DMS 273 treated with DMSO at 0.1 percent for 48 hours (cell line): Measurements from ENCODE around the gene TRIM37.
"Not testable (repeated sequence)": the region's sequence is repeated elsewhere in the genome, so short reads cannot be mapped to it uniquely, and the experiment has no call there.

Experiments
- DNase-seq: peaks from one replicate; lab custom pipeline; 2025; lab: John Stamatoyannopoulos, UW

Gene TRIM37

DNA sequence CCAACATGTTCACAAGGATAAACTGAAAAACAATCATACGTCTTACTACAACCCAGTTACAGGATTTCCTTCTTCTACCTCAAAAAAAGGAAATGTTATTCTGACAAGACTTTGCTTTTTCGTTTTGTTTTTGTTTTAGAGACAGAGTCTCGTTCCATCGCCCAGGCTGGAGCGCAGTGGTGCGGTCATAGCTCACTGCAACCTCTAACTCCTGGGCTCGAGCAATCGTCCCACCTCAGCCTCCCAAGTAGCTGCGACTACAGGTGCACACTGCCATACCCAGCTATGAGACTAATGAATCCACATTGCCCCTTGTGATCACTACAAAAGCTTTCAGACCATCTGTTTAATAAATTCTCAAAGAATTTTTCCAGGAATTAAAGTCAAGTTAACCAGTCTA lies 8.8 kb upstream of the TRIM37 start:
- no peak for DNase-seq

DNA sequence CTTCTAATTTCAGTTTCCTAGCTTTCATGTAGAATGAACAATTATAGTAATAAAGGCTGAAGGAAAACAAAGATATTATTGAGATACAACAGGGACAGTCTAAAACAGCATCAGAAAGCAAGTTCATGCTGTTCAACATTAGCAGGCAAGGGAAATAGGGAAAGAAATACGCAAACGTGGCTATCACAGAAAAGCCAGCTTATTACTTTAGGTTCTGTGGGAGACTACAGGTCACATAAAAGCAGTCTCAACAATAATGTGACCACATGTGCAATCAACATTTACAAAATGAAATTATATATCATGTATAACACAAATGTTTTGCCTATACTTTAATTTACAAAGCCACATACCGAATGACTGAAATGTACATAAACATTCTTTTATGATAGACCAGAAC lies 4.9 kb upstream of the TRIM37 start:
- no peak for DNase-seq

DNA sequence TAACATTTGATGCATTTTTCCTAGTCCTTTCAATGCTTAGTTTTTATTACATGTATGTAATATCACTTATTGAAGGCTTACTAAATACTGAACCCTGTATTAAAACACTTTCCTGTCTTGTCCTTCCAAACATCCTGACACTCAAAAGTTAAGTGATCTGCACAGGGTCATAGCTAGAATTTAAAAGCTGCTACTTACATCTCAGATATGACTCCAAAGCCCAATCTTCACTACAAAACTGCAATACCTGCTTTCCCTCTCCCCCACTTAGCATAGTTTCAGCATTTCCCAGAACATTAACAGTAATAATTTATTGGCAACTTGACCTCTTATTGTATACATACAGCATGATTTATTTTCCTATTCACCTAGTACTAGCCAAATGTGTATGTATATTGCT lies 4.3 kb upstream of the TRIM37 start:
- DNase-seq: no peak

DNA sequence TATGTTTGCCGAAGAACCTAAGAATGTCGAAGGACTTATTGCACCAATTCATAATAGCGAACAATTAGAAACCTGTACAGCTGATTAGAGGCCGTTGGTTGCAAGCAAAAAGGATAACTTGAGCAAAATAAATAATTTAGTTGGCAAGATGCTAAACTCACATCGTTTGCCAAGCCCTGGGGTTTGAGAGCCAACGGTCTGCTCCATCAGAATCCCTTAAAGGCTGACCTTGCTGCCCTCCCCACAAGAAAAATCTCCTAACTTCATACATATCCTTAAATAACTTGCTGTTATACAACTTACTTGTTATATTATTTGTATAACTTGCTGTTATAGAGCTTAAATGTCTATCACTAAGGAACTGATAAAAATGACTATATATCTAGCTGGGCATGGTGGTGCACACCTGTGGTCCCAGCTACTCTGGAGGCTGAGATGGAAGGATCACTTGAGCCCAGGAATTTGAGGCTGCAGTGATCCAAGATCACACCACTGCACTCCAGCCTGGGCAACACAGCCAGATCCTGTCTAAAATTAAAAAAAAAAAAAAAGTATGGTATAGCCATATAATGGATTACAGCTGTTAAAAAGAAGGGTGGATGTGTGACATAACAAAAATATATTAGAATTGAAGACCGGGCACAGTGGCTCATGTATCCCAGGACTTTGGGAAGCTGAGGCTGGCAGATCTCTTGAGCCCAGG lies 1.9 kb upstream of the TRIM37 start:
- no peak for DNase-seq

DNA sequence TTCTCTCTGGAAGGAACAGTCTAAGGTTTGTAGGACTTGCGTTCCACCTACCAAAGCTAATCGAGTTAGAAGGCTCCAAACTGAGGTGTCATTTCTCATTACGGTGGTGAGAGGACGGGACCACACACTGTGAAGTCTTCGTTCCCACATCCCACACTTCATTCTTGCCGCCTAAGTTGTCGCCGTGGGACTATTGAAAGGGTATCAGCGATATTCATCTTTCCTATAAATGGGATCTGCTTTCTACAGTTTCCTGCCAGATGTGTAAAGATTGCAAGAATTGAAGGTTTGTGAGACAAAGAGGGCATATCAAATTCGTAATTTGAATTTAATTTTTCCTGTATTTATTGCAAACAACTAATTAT lies 608 bp upstream of the TRIM37 start:
- DNase-seq: no peak

DNA sequence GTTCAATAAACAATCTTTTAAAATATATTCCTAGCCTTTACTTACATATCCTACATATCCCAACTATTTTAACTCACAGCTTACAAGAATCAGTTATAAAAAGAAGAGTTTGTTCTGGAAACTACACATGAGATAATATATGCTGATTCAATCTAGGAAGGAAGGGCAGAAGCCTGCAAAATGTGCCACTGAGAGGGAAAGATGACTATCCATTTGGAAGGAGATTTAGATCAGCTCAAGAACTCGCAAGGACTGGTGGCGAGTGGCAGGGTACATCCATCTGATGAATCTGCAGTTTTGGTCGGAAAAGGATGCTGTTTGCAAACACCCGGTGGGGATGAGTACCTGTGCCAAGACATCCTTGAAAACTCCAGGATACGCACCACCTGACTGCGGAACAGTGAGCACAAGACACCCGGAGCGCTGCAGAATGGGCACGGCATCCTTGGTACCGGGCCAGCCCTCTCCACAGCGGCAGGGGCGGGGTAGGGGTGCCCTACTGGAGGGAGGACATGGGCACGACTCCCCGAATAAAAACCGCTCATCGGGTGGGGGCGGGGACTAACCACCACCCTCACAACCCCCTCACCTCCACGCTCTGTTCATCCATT lies 723 bp downstream of the TRIM37 start:
- peak; percentile 5 for DNase-seq

DNA sequence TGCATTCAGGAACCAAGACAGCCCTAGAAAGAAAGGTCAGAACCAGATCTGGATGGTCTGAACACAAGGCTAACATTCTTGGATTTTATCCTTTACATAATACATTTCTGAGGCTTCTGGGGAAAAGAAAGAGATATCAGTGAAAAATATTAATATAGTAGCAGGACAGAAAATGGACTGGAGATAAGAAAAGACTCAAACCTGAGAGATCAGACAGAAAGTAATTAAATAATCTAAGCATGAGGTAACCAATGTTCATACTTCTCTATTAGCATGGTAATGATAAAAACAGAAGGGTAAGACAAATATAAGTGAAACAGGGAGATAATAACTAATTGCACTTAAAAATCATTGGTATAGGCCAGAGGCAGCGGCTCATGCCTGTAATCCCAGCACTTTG lies 5.5 kb downstream of the TRIM37 start:
- DNase-seq: no peak

DNA sequence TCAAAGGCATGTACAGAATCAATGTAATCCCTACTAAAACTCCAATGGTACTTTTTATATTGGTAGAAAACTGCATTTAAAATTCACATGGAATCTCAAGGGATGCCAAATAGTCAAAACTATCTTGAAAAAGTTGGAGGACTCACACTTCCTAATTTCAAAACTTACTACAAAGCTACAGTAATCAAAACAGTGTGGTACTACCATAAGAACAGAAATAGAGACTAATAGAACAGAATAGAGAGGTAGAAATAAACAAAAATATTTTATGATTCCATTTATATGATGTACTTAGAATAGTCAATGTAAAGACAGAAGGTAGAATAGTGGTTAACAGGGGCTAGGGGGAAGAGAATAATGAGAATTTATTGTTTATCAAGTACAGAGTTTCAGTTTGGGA lies 8.8 kb downstream of the TRIM37 start:
- no peak for DNase-seq

DNA sequence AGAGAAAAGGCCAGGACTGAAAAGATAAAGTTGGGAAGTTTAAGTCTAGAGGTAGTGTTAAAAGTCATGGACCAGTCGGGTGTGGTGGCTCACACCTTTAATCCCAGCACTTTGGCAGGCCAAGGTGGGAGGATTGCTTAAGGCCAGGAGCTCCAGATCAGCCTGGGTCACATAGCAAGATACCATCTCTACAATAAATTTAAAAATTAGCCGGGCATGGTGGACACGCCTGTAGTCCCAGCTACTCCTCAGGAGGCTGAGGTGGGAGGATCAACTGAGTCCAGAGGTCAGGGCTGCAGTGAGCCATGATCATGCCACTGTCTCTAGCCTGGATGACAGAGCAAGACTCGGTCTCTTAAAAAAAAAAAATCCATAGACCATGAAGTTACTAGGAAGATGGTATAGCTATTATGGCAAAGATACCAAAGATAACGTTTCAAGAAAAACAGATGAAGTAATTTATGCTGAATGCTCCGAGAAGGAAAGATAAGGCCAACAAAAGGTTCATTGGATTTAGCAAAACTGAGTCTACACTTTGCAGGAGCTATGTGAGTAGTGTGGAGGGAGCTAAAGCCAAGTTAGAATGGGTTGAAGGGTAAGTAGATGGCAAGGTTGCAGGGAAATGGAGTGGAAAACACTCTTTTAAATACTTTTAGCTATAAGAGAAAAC lies 11.7 kb downstream of the TRIM37 start:
- no peak for DNase-seq

DNA sequence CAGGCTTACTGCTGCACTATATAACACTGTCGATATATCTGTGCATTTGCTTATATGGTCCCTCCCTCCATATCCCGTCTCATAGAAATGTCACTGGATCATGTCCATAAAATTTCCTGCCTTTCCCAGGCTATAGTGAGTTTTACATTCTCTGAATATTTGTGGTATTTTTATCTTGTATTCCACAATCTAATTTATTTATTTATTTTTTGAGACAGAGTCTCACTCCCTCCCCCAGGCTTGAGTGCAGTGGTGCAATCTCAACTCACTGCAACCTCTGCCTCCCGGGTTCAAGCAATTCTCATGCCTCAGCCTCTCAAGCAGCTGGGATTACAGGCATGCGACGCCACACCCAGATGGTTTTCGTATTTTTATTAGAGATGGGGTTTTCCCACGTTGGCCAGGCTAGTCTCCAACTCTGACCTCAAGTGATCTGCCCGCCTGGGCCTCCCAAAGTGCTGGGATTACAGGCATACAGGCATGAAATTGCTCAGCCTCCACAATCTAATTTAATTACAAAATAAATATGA lies 12.9 kb downstream of the TRIM37 start:
- no peak for DNase-seq

DNA sequence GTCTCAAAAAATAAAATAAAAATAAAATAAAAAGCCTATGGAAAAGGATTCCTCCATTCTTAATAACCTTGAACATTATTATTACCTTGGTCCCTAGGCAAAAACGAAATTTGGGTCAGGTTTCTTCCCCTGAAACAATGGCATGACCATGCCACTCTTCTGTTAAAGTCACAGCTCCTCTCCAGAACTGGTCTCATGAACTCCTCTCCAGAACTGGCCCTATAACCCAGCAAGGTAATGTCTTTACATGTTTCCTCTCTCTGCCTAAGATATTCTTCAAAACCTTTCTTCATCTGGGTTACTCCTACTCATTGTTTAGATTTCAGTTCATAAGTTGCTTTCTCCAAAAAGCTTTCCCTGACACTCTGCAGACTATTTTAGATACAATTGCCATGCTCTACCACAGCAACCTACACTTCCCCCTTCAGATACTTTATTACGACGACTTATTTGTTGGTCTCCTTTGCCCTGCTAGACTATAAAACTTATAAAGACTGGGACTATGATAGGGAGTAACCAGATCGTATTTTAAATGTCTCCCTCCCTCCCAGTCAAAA lies 13.5 kb downstream of the TRIM37 start:
- DNase-seq: no peak

DNA sequence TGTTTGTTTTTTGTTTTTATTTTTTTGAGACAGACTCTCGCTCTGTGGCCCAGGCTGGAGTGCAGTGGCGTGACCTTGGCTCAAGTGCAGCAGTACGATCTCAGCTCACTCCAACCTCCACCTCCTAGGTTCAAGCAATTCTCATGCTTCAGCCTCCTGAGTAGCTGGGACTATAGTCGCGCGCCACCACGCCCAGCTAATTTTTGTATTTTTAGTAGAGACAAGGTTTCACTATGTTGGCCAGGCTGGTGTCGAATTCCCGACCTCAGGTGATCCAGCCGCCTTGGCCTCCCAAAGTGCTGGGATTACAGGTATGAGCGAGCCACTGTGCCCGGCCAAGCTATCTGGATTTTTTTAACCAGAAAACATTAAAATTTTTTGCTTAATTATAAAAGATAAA lies 16.1 kb downstream of the TRIM37 start:
- not testable (repeated sequence) for DNase-seq

DNA sequence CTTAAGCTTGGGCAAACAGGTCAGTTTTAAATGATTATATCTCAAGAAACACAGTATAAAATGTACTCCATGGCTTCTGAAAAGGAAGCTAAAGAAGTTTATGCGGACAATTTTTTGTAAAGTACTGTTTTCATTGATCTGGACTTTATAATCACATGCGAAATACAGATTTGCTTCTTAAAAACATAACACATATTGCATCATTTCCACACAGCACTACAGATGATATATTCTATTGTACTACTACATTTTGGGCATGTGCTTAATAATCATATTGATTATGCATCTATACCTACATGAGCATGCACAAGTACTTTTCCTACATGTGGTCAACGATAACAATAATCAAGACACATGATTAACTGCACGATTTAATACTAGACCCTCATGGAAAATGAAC lies 22.5 kb downstream of the TRIM37 start:
- DNase-seq: no peak

DNA sequence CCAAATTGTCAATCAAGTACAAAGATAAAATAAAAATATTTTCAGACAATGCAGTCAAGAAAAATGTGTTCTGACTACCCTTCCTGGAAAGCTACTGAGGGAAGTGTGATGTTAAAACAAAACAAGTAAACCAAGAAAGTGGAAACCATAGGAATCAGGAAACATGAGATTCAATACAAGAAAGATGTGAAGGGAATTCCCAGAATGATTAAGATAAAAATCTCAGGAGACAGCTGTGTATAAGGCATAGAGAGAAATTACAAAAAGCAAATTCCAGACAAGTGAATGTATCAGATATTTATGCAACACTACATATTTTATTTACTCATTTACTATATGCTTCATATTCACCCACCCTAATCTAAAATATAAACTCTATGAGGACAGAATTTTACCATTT lies 32.2 kb downstream of the TRIM37 start:
- DNase-seq: no peak

DNA sequence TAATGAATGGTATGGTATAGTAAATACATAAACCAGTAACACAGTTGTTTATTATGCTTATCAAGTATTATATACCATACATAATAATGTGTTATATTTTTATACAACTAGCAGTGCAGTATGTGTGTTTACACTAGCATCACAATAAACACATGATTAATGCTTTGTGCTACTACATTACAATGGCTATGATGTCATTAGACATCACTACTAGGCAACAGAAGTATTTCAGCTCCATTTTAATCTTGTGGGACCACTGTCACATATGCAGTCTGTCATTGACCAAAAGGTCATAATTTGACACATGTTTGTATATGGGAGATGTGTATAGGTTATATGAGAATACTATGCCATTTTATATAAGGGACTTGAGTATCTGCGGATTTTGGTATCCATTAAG lies 32.7 kb downstream of the TRIM37 start:
- DNase-seq: no peak

DNA sequence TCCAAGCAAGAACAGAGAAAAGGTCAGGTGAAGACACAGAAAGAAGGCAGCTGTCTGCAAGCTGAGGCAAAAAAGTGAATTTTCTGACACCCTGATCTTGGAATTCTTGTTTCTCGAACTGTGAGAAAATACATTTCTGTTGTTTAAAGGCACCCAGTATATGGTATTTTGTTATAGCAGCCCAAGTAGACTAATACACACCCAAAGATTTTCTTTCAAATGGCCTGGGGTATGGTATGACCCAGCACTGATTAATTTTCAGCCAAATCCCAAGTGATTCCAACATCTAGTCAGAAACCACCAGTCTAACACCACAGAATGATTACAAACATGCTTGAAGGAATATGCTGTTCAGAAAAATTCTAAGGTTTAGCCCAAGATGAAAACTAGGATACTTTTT lies 36.8 kb downstream of the TRIM37 start:
- DNase-seq: no peak

DNA sequence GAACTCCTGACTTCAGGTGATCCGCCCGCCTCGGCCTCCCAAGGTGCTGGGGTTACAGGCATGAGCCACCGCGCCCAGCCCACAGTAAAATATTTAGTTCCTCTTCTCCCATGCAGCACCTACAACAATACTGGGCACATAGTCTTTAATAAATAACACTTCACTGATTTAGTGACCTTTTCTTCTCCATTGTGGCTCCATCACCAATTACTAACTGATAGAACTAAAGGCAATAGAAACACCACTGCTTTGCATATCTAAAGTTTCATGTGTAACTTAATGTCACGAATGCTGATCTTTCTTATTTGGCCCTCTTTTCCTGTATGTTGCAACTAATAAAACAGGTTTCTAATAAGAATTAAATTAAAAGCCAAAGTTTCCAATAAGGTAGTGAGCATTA lies 38.9 kb downstream of the TRIM37 start:
- DNase-seq: no peak

DNA sequence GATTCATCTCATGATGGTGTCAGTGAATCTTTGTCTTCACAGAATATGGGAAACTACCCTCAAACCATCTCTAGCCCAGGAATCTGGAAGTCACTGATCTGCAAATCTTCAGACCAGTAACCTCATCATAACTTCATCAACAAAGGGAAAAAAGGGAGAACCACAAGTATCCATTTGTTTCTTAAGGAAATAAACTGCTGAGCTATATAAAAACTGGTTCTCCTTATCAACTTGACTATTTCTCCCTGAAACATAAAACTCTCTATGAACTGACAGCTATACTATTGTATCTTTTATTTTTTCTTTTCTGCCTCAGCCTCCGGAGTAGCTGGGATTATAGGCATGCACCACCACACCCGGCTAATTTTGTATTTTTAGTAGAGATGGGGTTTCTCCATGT lies 39.3 kb downstream of the TRIM37 start:
- DNase-seq: no peak

DNA sequence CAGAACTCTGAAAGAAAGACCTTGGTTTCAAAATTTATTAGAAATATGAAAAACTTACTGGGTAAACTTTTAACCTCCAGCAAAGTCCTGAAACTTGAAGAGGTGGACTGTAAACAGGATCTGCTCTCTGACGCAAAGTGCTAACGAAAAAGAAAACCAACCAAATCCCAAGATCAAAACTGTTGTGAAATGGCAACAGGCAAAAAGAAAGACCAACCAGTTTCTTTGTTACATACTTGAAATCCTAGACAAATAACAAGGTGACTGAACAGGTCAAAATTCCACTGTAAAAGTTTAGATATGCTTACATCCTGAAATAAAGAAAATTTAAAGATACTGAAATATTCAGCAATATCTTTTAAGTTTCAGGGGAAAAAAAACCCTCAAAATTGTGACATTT lies 44.2 kb downstream of the TRIM37 start:
- DNase-seq: no peak

DNA sequence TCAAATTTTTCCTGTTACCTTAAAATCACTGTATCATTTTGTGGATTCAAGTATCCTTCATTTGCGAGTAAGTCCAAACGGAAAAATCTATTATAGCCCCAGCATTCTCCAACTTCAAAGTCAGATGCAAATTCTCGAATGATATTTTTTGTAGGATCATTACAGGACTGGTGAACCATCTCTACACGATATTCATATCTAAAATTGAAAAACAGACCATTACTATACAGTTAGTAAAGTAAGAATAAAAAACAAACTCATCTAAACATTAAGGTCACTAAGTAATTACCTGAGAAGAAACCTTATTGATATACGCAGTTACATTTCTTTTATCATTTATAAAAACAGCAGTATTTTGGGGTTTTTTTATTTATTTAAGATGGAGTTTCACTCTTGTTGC lies 49.8 kb downstream of the TRIM37 start:
- no peak for DNase-seq

DNA sequence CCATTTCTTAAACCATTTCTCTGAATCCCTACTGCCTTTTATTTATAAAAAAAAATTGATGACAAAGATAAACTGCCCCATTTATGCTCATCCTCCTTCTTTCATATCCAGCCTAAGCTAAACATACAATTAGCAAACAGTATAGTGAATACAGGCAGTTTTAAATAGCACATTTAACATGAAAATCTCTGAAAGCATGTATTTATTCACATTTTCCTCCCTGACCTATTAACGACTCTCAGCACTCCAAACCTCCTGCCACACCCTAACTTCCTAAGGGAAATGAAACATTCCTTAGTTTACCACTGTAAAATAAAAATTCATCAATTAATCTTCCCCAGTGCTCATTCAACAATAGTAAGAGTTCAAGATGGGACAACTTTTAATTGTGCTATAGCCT lies 56.9 kb downstream of the TRIM37 start:
- DNase-seq: no peak

DNA sequence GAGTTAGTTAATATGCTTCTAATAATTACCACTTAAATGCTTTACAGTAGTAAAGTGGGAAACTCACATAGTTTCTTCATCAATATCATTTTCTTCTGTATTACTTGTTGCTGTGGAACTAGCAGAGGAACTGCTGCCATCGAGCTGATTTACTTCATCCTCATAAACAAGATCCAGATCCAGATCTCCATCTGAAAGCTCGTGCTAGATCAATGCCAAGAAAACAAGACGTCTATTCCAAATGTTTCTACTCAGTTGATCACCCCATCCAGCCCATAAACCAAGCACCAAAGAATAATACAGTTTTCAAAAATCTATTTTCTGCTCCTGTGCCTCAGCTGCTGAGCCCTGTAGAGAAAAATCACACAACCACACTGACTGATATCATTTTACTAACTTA lies 59.1 kb downstream of the TRIM37 start:
- DNase-seq: no peak

DNA sequence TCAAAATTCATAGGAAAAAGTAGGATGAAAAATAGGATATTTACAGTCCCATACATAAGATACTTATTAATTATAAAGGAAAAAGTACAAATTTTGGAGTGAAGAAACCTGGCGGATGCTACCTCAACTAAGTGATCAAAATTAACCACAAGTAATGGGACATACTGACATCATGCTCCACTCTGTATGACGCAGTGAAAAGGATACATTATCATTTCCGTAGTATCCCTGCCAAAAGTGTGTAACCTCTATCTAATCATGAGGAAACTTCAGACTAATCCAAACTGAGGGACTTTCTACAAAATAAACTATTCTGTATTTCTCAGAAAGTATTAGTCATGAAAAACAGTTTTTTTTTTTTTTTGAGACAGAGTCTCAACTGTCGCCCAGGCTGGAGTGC lies 60.5 kb downstream of the TRIM37 start:
- DNase-seq: no peak
